K562 (cell line): ENCODE data around the gene MYH9. TPM values are rescaled to one million over a fixed set of nuclear protein-coding genes. Genes with fewer than 3 reads are reported as not detected.
A peak's percentile ranks its signal among the peaks of the same experiment; 100 is the strongest.

Source experiments
- ATF3 ChIP-seq, 2 experiments: fragments of 450-650 bp in 1 of 2; sonication (generic) in 1 of 2; formaldehyde crosslinking in 1 of 2; IDR thresholded peaks in 1 of 2; conservative IDR thresholded peaks in 1 of 2; 2 replicates each; pipeline versions ENCODE4 v1.6.1 to v1.8.1; 2016 to 2023; ENCODE audit warnings: mild to moderate bottlenecking in 2 of 2, moderate library complexity in 2 of 2, inconsistent platforms in 1 of 2, missing genetic modification reagents in 1 of 2
- ATF7 ChIP-seq: fragments of 450-650 bp; IDR thresholded peaks from 2 replicates; pipeline ENCODE4 v1.7.1; 2014; ENCODE audit warnings: mild to moderate bottlenecking, moderate library complexity
- BDP1 ChIP-seq: IDR thresholded peaks from 3 replicates; pipeline ENCODE4 v1.6.1; 2011; ENCODE audit not compliant: insufficient read length, insufficient read depth
- BRD4 ChIP-seq: fragments of 200-600 bp; sonication (generic); IDR thresholded peaks from 2 replicates; pipeline ENCODE4 v1.6.1; 2017; ENCODE audit warnings: inconsistent platforms
- CHD2 ChIP-seq: IDR thresholded peaks from 2 replicates; pipeline ENCODE4 v1.6.1; 2011; ENCODE audit warnings: low read depth, low read length
- CXXC5 ChIP-seq: fragments of 250-450 bp; sonication (Bioruptor Pico); IDR thresholded peaks from 2 replicates; pipeline ENCODE4 v1.8.0; 2022; ENCODE audit warnings: inconsistent platforms, mild to moderate bottlenecking, moderate library complexity
- EP400 ChIP-seq: fragments of 450-650 bp; IDR thresholded peaks from 2 replicates; pipeline ENCODE4 v1.6.1; 2017; ENCODE audit warnings: antibody characterized with exemption, mild to moderate bottlenecking, moderate library complexity
- ETV5 ChIP-seq: sonication (generic); formaldehyde crosslinking; IDR thresholded peaks from 2 replicates; pipeline ENCODE4 v1.4.0; 2020; ENCODE audit warnings: low read depth, mild to moderate bottlenecking, missing genetic modification reagents
- FOXA1 ChIP-seq: fragments of 450-650 bp; IDR thresholded peaks from 2 replicates; pipeline ENCODE4 v1.6.1; 2016; ENCODE audit warnings: mild to moderate bottlenecking, borderline replicate concordance
- HLTF ChIP-seq: fragments of 450-650 bp; IDR thresholded peaks from 2 replicates; pipeline ENCODE4 v1.6.1; 2016
- MAX ChIP-seq: sonication (generic); formaldehyde crosslinking; IDR thresholded peaks from 2 replicates; pipeline ENCODE4 v1.9.0; 2022; ENCODE audit warnings: mild to moderate bottlenecking, missing genetic modification reagents
- MTA1 ChIP-seq: fragments of 450-650 bp; IDR thresholded peaks from 2 replicates; pipeline ENCODE4 v1.6.1; 2017; ENCODE audit warnings: borderline replicate concordance
- NFE2 ChIP-seq: IDR thresholded peaks from 2 replicates; pipeline ENCODE4 v1.6.1; 2014; ENCODE audit warnings: antibody characterized with exemption, low read depth
- POLR2AphosphoS2 ChIP-seq: IDR thresholded peaks from 2 replicates; pipeline ENCODE4 v1.6.1; 2012; ENCODE audit warnings: low read length, improper control_type of control experiment
- SAFB2 ChIP-seq: fragments of 200-400 bp; formaldehyde crosslinking; IDR thresholded peaks from 2 replicates; pipeline ENCODE4 v1.6.1; 2018; ENCODE audit warnings: borderline replicate concordance, low read length, low read depth, moderate library complexity; ENCODE audit not compliant: severe bottlenecking
- SMARCA4 ChIP-seq: fragments of 450-650 bp; IDR thresholded peaks from 2 replicates; pipeline ENCODE4 v1.6.1; 2016
- SP1 ChIP-seq: sonication (generic); formaldehyde crosslinking; IDR thresholded peaks from 2 replicates; pipeline ENCODE4 v1.8.1; 2022; ENCODE audit warnings: mild to moderate bottlenecking, missing genetic modification reagents
- STAT5A ChIP-seq: IDR thresholded peaks from 2 replicates; pipeline ENCODE4 v1.6.1; 2012; ENCODE audit warnings: low read length, inconsistent platforms, borderline replicate concordance
- TAF7 ChIP-seq: fragments of 450-650 bp; IDR thresholded peaks from 2 replicates; pipeline ENCODE4 v1.6.1; 2016; ENCODE audit warnings: missing genetic modification characterization, missing compliant biosample characterization
- TAF9B ChIP-seq: fragments of 450-650 bp; IDR thresholded peaks from 2 replicates; pipeline ENCODE4 v1.6.1; 2018; ENCODE audit warnings: mild to moderate bottlenecking; ENCODE audit not compliant: partially characterized antibody
- VEZF1 ChIP-seq: fragments of 200-800 bp; sonication (Bioruptor generic); IDR thresholded peaks from 2 replicates; pipeline ENCODE4 v1.6.1; 2017; ENCODE audit warnings: missing genetic modification characterization, missing compliant biosample characterization
- ZBTB12 ChIP-seq: fragments of 250-450 bp; sonication (Bioruptor Pico); IDR thresholded peaks from 2 replicates; pipeline ENCODE4 v1.4.0; 2020
- ZFP36 ChIP-seq: fragments of 150-350 bp; IDR thresholded peaks from 2 replicates; pipeline ENCODE4 v1.6.1; 2018; ENCODE audit warnings: low read length, low read depth; ENCODE audit not compliant: partially characterized antibody
- ZNF311 ChIP-seq: fragments of 250-450 bp; sonication (Bioruptor Pico); IDR thresholded peaks from 2 replicates; pipeline ENCODE4 v1.4.0; 2020; ENCODE audit warnings: mild to moderate bottlenecking, moderate library complexity
- ZNF584 ChIP-seq: fragments of 200-800 bp; sonication (Bioruptor generic); IDR thresholded peaks from 2 replicates; pipeline ENCODE4 v1.6.1; 2016; ENCODE audit warnings: low read depth, mild to moderate bottlenecking, missing genetic modification characterization, missing compliant biosample characterization
- ZNF589 ChIP-seq: fragments of 200-800 bp; sonication (Bioruptor generic); IDR thresholded peaks from 2 replicates; pipeline ENCODE4 v1.6.1; 2016; ENCODE audit warnings: low read depth, missing genetic modification characterization, missing compliant biosample characterization
- polyA plus RNA-seq, 8 experiments: library from polyadenylated mRNA; depleted of rRNA in 4 of 8; stranded (reverse) in 5 of 8; unstranded in 3 of 8; fragments of >200 nt; fragmentation: Nextera tagmentation in 2 of 8; fragmentation: Illumina TruSeq in 1 of 8; extraction: Ambion mirVana in 2 of 8; extraction: Trizol in 1 of 8; gene quantifications; 2 replicates each; pipeline versions ENCODE4 v1.2.1 to v1.2.3, GENCODE V29; 2011 to 2014; ENCODE audit warnings: inconsistent platforms in 1 of 8, missing spikeins in 1 of 8
- total RNA-seq, 7 experiments: library from RNA; depleted of rRNA in 6 of 7; stranded (reverse); fragments of >200 nt in 6 of 7; fragmentation: Illumina TruSeq in 2 of 7; extraction: Trizol in 2 of 7; gene quantifications; 2 replicates each; pipeline versions ENCODE4 v1.2.1 to v1.2.3, GENCODE V29; 2011 to 2021; ENCODE audit warnings: low replicate concordance in 1 of 7

MYH9 gene
- total and polyA plus RNA-seq, 9 of the 15 experiments (the other 6 are each of a cell fraction or from before 2014, with no cell fraction given) = 0.71 to 111 (median 24.6) TPM

- TF ChIP-seq VEZF1 (CRISPR knock-in tag) = peak; percentile 59
- no peak for TF ChIP-seq POLR2AphosphoS2
- peak; percentile 32; the same call in 1 of the 2 replicates for TF ChIP-seq SMARCA4
- peak; percentile 94 for TF ChIP-seq ATF7
- no peak for TF ChIP-seq HLTF
- peak; percentile 15; the same call in 1 of the 2 replicates for TF ChIP-seq NFE2
- TF ChIP-seq EP400 = peak; percentile 74
- TF ChIP-seq BRD4 = peak; percentile 82; the same call in 1 of the 2 replicates
- TF ChIP-seq BDP1 = no peak
- TF ChIP-seq CXXC5 (CRISPR knock-in tag) = peak; percentile 63
- peak; percentile 44 for TF ChIP-seq ZFP36
- TF ChIP-seq TAF7 (tag) = 0 out of 2 replicates have a peak, but pooled peaks have one; percentile 0
- peak; percentile 83 for TF ChIP-seq ZNF589 (CRISPR knock-in tag)
- no peak for TF ChIP-seq CHD2
- TF ChIP-seq STAT5A = no peak
- TF ChIP-seq SP1 (CRISPR knock-in tag) = no peak
- TF ChIP-seq ZNF311 (CRISPR knock-in tag) = peak; percentile 75; the same call in 1 of the 2 replicates
- 0 out of 2 replicates have a peak, but pooled peaks have one; percentile 12 for TF ChIP-seq ZBTB12 (CRISPR knock-in tag)
- no peak for TF ChIP-seq TAF9B
- TF ChIP-seq ATF3 (IDR thresholded peaks at IDR 0.05) = peak; percentile 95
- no peak; the same call in 1 of the 2 replicates for TF ChIP-seq ATF3 (CRISPR knock-in tag; conservative IDR thresholded peaks at IDR 0.05)
- TF ChIP-seq ZNF584 = peak; percentile 93
- peak; percentile 85 for TF ChIP-seq MAX
- TF ChIP-seq SAFB2 = no peak
- no peak for TF ChIP-seq FOXA1
- peak; percentile 71 for TF ChIP-seq ETV5 (CRISPR knock-in tag)
- peak; percentile 23; the same call in 1 of the 2 replicates for TF ChIP-seq MTA1
Observed at GRCh38 chr22:36331306-36331911, 56.4 kb downstream of the MYH9 start (continued).
